ENCODE data around the gene ESRRA. TPM values are rescaled to one million over a fixed set of nuclear protein-coding genes. Genes with fewer than 3 reads are reported as not detected.

The ESRRA gene
- polyA plus RNA-seq, 2 of the 4 experiments (the other 2 are of a cell fraction): 15.2 to 35.5 TPM

GRCh38 chr11:64278576-64279190, 26.6 kb upstream of the ESRRA start:
- POLR2A ChIA-PET: interaction anchor here (1.6 kb wide), 1 partner anchor 9 kb away, joined by 5 read pairs; no protein-coding TSS in a partner anchor
- 90% methylated on average over 8 of the region's 8 CpGs for WGBS (ENCODE audit: missing lambda C conversion rate)
- Histone ChIP-seq H3K27ac (peak overlapping the region in 1 of 2 experiments; percentile 12; a peak in 2 of 6 replicates), H3K4me2 (no peak overlapping the region), H3K9me3 (no peaks in the 10 kb centered on the region), H3K4me3 (no peak overlapping the region), H3K4me1 (peaks cover 31% of the 10 kb centered on the region)
- no peak for TF ChIP-seq RAD21 (conservative IDR thresholded peaks at IDR 0.05 in 1 of 2, IDR thresholded peaks at IDR 0.05 in 1 of 2)
- TF ChIP-seq HOXB5 (CRISPR knock-in tag; IDR thresholded peaks at IDR 0.05): no peak
- no peak for TF ChIP-seq RNF2 (IDR thresholded peaks at IDR 0.05; ENCODE audit: borderline replicate concordance, low read depth)
- TF ChIP-seq E2F6 (IDR thresholded peaks at IDR 0.05; ENCODE audit: borderline replicate concordance, low read depth): no peak
- no peak for TF ChIP-seq EHMT2 (IDR thresholded peaks at IDR 0.05; ENCODE audit: low read depth)
- no peak for TF ChIP-seq TP53 (CRISPR knock-in tag; IDR thresholded peaks at IDR 0.05)
- DNase-seq (ENCODE audit: low read depth in 1 of 2, low spot score in 1 of 2): no peak
- CTCF ChIA-PET: interaction anchor here (0.6 to 20.5 kb wide), 4 partner anchors 11 to 93 kb away, joined by 3 to 448 read pairs (median 7); partner anchors contain the start of genes CATSPERZ, ESRRA and STIP1
- ATAC-seq: no peak
- no peak for FAIRE-seq

GRCh38 chr11:64281957-64282770, 23.2 kb upstream of the ESRRA start:
- no peak for DNase-seq (ENCODE audit: low read depth in 1 of 2, low spot score in 1 of 2)
- POLR2A ChIA-PET: interaction anchor here (0.5 to 5.8 kb wide), 4 partner anchors 12 to 57 kb away, joined by 4 to 49 read pairs (median 10); partner anchors contain the start of gene ESRRA

More at GRCh38 chr11:64281957-64282770, 23.2 kb upstream of the ESRRA start:
- Histone ChIP-seq H3K27ac (no peak overlapping the region), H3K4me2 (no peak overlapping the region), H3K9me3 (no peaks in the 10 kb centered on the region), H3K4me1 (peaks cover 21% of the 10 kb centered on the region), H3K4me3 (no peak overlapping the region)
- CTCF ChIA-PET: interaction anchor here (0.9 to 20.5 kb wide), 5 partner anchors 10 to 49 kb away, joined by 3 to 448 read pairs (median 7); partner anchors contain the start of genes CATSPERZ, ESRRA and PLCB3
- ATAC-seq (no peak), FAIRE-seq (no peak)
- 94% methylated on average over 22 of the region's 22 CpGs for WGBS (ENCODE audit: missing lambda C conversion rate)
- TF ChIP-seq CTCF (IDR thresholded peaks at IDR 0.05) (no peak), ZNF302 (CRISPR knock-in tag; IDR thresholded peaks at IDR 0.05) (no peak), POLR2A (IDR thresholded peaks at IDR 0.05; ENCODE audit: low read length) (no peak), HOXB13 (CRISPR knock-in tag; IDR thresholded peaks at IDR 0.05; ENCODE audit: low read depth) (no peak), TFCP2L1 (CRISPR knock-in tag; IDR thresholded peaks at IDR 0.05) (no peak), RARB (CRISPR knock-in tag; IDR thresholded peaks at IDR 0.05) (no peak), GATA3 (IDR thresholded peaks at IDR 0.05; ENCODE audit: borderline replicate concordance) (no peak), HDAC2 (IDR thresholded peaks at IDR 0.05) (no peak), BCL3 (IDR thresholded peaks at IDR 0.05) (no peak), FOXS1 (CRISPR knock-in tag; IDR thresholded peaks at IDR 0.05) (no peak), SMC3 (IDR thresholded peaks at IDR 0.05) (no peak), ELK1 (IDR thresholded peaks at IDR 0.05; ENCODE audit: low read depth, low read length) (no peak)

All from A549 (cell line).